ENCODE data around the gene BBS9. TPM values are rescaled to one million over a fixed set of nuclear protein-coding genes. Genes with fewer than 3 reads are reported as not detected.
"Not testable (repeated sequence)": the region's sequence is repeated elsewhere in the genome, so short reads cannot be mapped to it uniquely, and the experiment has no call there.

BBS9 gene
- total and polyA plus RNA-seq, 4 donors = 2.3 to 9.5 (median 4.5) TPM

- H3K9ac ChIP-seq (ENCODE audit: low read depth in 1 of 2, low read length in 2 of 2) = no peak overlapping the region
- H3K9me3 ChIP-seq (ENCODE audit: control insufficient read depth in 4 of 4, low read length in 3 of 4) = no peaks in the 10 kb centered on the region
- H3K4me1 ChIP-seq (ENCODE audit: control insufficient read depth in 4 of 4, insufficient read depth in 4 of 4, low read length in 3 of 4) = no peaks in the 10 kb centered on the region
- peaks cover 2 to 38% (median 34%) of the 10 kb centered on the region in 4 donors for H3K36me3 ChIP-seq (ENCODE audit: control insufficient read depth in 4 of 4, insufficient read depth in 3 of 4, low read depth in 1 of 4, low read length in 3 of 4)
- 98% methylated on average over 4 of the region's 4 CpGs for WGBS
- no peaks in the 10 kb centered on the region for H3K27me3 ChIP-seq (ENCODE audit: control insufficient read depth in 4 of 4, insufficient read depth in 4 of 4, low read length in 3 of 4)
- H3K27ac ChIP-seq (ENCODE audit: low read depth in 1 of 2, low read length in 2 of 2) = no peak overlapping the region
- no peak overlapping the region for H3K4me3 ChIP-seq (ENCODE audit: low read depth in 1 of 3, low read length in 3 of 3)
- no peak for DNase-seq (ENCODE audit: low spot score)
- TF ChIP-seq FOXA2 (IDR thresholded peaks at IDR 0.05) (no peak), JUND (IDR thresholded peaks at IDR 0.05) (no peak), ZBTB33 (IDR thresholded peaks at IDR 0.05) (no peak), EGR1 (IDR thresholded peaks at IDR 0.05; ENCODE audit: low read depth in 2 of 2) (no peak), SP1 (IDR thresholded peaks at IDR 0.05) (no peak), RXRA (IDR thresholded peaks at IDR 0.05) (no peak), REST (IDR thresholded peaks at IDR 0.05) (no peak), MAX (IDR thresholded peaks at IDR 0.05) (no peak), TAF1 (conservative IDR thresholded peaks at IDR 0.05) (no peak), ATF3 (IDR thresholded peaks at IDR 0.05) (no peak), CTCF (IDR thresholded peaks at IDR 0.05; ENCODE audit: low read depth, low read length, missing input control) (no peak)
Measured at GRCh38 chr7:33093266-33093665, 36.1 kb upstream of the BBS9 start.

- DNase-seq (ENCODE audit: low spot score); H3K9me3 ChIP-seq (ENCODE audit: control insufficient read depth in 4 of 4, low read length in 3 of 4); H3K27me3 ChIP-seq (ENCODE audit: control insufficient read depth in 4 of 4, insufficient read depth in 4 of 4, low read length in 3 of 4); H3K4me3 ChIP-seq (ENCODE audit: low read depth in 1 of 3, low read length in 3 of 3); H3K4me1 ChIP-seq (ENCODE audit: control insufficient read depth in 4 of 4, insufficient read depth in 4 of 4, low read length in 3 of 4); H3K27ac ChIP-seq (ENCODE audit: low read depth in 1 of 2, low read length in 2 of 2); H3K9ac ChIP-seq (ENCODE audit: low read depth in 1 of 2, low read length in 2 of 2): not testable (repeated sequence)
- WGBS = 91% methylated on average over 6 of the region's 6 CpGs
- H3K36me3 ChIP-seq (ENCODE audit: control insufficient read depth in 4 of 4, insufficient read depth in 3 of 4, low read depth in 1 of 4, low read length in 3 of 4) = peaks cover 2 to 49% (median 42%) of the 10 kb centered on the region in 4 donors
Measured at GRCh38 chr7:33094745-33095275, 34.6 kb upstream of the BBS9 start.
